ENCODE measurements around the gene RBM4.

DNA sequence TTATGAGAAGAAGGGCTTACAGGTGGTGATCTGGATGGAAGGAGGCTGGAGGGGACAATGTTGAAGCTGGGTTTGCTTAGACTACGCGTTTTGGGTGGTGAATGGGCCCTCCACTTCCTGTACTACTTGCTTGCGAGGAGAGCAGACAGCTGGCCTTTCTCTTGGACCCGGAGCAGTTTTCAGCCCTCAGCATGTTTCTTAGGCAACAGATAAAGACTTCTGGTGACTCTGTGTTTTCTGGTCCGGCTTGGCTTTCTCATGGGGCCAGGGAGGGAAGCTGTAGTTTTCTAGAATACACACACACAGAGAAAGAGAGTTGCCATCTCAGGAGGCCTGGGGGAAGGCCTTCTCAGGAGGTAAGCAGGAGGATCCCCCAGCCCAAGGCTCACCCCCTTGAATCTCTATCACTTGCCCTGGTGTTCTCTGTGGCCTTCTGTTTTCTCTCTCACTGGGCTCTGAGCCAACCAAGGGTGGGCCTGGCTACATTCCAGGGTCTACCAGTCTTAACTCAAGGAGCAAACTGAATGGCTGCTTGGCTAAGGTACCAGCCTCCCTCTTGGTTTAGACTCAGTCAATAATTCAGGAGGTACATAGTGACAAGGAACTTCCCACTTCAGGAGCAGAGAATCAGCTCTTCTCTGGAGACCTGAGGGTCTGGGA lies 43.1 kb upstream of the RBM4 start:
- TF ChIP-seq, protein P1, sequence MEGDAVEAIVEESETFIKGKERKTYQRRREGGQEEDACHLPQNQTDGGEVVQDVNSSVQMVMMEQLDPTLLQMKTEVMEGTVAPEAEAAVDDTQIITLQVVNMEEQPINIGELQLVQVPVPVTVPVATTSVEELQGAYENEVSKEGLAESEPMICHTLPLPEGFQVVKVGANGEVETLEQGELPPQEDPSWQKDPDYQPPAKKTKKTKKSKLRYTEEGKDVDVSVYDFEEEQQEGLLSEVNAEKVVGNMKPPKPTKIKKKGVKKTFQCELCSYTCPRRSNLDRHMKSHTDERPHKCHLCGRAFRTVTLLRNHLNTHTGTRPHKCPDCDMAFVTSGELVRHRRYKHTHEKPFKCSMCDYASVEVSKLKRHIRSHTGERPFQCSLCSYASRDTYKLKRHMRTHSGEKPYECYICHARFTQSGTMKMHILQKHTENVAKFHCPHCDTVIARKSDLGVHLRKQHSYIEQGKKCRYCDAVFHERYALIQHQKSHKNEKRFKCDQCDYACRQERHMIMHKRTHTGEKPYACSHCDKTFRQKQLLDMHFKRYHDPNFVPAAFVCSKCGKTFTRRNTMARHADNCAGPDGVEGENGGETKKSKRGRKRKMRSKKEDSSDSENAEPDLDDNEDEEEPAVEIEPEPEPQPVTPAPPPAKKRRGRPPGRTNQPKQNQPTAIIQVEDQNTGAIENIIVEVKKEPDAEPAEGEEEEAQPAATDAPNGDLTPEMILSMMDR (IDR thresholded peaks at IDR 0.05) = no peak
- TF ChIP-seq POLR2A (IDR thresholded peaks at IDR 0.05) = no peak

All from tibial nerve (tissue), 3 donors.